ENCODE results near the gene DQX1. TPM values are rescaled to one million over a fixed set of nuclear protein-coding genes. Genes with fewer than 3 reads are reported as not detected.

The DQX1 gene
- total and polyA plus RNA-seq, 11 donors, result not detected

DNA sequence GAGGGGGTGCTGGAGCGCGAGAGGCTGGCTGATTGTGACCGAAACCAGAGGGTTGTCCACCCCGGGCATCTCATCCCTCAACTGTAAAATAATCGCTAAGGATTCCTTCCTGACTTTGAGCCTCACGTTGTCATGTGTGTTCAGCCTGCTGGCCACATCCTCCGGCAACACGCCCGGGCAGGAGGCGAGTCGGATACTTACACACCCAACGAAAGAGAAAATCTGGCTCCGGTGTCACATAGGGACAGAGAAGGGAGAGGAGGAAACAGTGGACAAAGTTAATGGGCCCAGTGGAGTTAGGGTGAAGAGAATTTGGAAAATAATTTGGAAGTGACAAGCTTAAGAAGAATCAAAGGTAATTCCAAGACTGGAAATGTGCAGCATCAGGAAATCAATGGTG is 9.4 kb downstream of the DQX1 start:
- peak overlapping the region in 11 of 12 donors; percentile 18 to 58 (median 40) for H3K4me3 ChIP-seq
- TF ChIP-seq, protein P1, sequence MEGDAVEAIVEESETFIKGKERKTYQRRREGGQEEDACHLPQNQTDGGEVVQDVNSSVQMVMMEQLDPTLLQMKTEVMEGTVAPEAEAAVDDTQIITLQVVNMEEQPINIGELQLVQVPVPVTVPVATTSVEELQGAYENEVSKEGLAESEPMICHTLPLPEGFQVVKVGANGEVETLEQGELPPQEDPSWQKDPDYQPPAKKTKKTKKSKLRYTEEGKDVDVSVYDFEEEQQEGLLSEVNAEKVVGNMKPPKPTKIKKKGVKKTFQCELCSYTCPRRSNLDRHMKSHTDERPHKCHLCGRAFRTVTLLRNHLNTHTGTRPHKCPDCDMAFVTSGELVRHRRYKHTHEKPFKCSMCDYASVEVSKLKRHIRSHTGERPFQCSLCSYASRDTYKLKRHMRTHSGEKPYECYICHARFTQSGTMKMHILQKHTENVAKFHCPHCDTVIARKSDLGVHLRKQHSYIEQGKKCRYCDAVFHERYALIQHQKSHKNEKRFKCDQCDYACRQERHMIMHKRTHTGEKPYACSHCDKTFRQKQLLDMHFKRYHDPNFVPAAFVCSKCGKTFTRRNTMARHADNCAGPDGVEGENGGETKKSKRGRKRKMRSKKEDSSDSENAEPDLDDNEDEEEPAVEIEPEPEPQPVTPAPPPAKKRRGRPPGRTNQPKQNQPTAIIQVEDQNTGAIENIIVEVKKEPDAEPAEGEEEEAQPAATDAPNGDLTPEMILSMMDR (IDR thresholded peaks at IDR 0.05), result no peak
- TF ChIP-seq POLR2A (IDR thresholded peaks at IDR 0.05), result no peak

DNA sequence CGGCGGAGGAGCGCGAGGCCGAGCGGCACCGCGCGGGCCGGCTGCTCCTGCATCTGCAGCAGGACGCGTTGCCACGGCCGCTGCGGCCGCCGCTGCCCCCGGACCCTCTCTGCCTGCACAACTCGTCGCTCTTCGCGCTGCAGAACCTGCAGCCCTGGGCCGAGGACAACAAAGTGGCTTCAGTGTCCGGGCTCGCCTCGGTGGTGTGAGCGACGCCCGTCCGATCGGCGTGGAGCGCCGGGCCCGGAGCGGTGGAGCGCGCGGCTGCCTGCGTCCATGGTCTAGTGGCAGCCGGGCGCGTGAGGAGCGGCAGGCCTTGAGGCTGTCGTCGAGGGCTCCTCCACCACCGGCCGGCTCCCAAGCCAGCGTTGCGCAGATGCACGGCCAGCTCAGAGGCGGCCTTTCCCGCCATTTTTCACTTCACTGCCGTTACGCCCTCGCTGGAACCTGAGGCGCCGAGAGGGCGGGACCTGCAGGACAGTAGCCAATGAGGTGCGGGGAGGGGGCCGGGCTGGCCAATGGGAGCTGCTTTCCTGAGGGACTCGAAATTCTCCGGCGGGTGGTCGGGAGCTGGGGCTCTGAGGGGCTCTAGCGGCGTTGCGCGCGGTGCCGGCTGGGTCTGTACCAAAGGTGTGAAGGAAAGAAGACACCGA is 9.9 kb downstream of the DQX1 start:
- H3K4me3 ChIP-seq, result peak overlapping the region; percentile 18 to 58 (median 39)
- peaks cover 0 to 38% (median 22%) of the 10 kb centered on the region in 12 donors for H3K4me1 ChIP-seq
- DNase-seq (peak; percentile 67 to 83 (median 75)), ATAC-seq (peak in 3 of 4 donors; percentile 79 to 88 (median 86))
- intact Hi-C loops (cut with DNase I), result no loop called here
- 1 to 3% (median 2%) methylated on average over 15 to 72 of the region's 72 CpGs for WGBS, 4 donors
- no peak overlapping the region for H3K27ac ChIP-seq
- peaks cover 61 to 100% (median 99%) of the 10 kb centered on the region in 9 donors for H3K27me3 ChIP-seq
- no peaks in the 10 kb centered on the region for H3K36me3 ChIP-seq
- TF ChIP-seq, protein P1 (IDR thresholded peaks at IDR 0.05), result no peak
- no peak for TF ChIP-seq POLR2A (IDR thresholded peaks at IDR 0.05)
- H3K9me3 ChIP-seq, result no peaks in the 10 kb centered on the region

More for the DNA sequence above, 9.4 kb downstream of the DQX1 start:
- Histone ChIP-seq H3K27ac (no peak overlapping the region), H3K9me3 (no peaks in the 10 kb centered on the region), H3K36me3 (no peaks in the 10 kb centered on the region), H3K27me3 (peaks cover 57 to 97% (median 93%) of the 10 kb centered on the region in 9 donors), H3K4me1 (peaks cover 0 to 38% (median 22%) of the 10 kb centered on the region in 12 donors)
- intact Hi-C loops (cut with DNase I), result no loop called here
- DNase-seq (no peak), ATAC-seq (no peak)
- 60 to 65% (median 63%) methylated on average over 13 of the region's 13 CpGs for WGBS, 4 donors

- TF ChIP-seq POLR2A (IDR thresholded peaks at IDR 0.05), result no peak
- TF ChIP-seq, protein P1 (IDR thresholded peaks at IDR 0.05), result no peak
These were observed 10.6 kb downstream of the DQX1 start for GRCh38 chr2:74515271-74515980.

More at GRCh38 chr2:74515271-74515980, 10.6 kb downstream of the DQX1 start:
- Histone ChIP-seq H3K27ac (no peak overlapping the region), H3K4me1 (peaks cover 0 to 38% (median 22%) of the 10 kb centered on the region in 12 donors), H3K36me3 (no peaks in the 10 kb centered on the region), H3K4me3 (peak overlapping the region; percentile 18 to 58 (median 39)), H3K9me3 (no peaks in the 10 kb centered on the region), H3K27me3 (peaks cover 61 to 100% (median 99%) of the 10 kb centered on the region in 9 donors)
- intact Hi-C loops (cut with DNase I), result no loop called here
- ATAC-seq (peak in 1 of 4 donors; percentile 5), DNase-seq (no peak)
- WGBS, 4 donors, result 4 to 12% (median 8%) methylated on average over 11 to 60 of the region's 60 CpGs

All from heart left ventricle (tissue), 16 donors.